ENCODE results near the gene CD48.
"Not testable (repeated sequence)": the region's sequence is repeated elsewhere in the genome, so short reads cannot be mapped to it uniquely, and the experiment has no call there.

Gene CD48

DNA sequence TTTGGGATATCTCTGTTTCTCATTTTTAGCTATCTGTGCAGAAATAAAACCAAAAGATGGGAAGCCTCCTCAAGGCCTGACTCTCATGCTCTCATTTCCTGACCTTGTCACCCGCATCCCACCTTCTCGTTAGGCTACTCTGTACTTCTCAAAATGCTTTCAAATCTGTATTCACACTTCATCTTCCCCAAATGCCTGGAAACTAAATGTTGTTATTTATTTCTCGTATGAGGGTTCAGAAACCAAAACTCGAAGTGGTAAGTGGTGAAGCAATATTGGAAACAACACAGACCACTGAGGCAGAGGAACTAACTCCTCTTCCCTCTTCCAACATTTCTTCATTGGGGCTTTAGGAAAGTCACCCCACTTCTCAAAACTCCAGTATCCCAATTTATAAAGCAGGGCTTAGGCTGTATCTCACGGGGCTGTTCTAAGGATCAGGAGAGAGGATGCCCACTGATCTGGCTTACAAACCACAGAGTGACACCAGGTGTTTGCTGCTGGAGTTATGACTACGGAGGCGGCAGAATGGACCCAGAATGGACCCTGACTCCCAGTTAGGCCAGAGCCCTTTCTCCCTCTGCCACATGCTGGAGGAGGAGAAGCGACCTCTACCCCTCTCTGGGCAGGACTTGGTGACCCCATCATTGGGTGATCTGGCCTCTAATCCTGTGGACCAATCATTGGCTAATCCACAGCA, 31.0 kb upstream of the CD48 start:
- in situ Hi-C loops (cut with HindIII; ENCODE audit: low sequenced_read_pairs), result no loop called here

DNA sequence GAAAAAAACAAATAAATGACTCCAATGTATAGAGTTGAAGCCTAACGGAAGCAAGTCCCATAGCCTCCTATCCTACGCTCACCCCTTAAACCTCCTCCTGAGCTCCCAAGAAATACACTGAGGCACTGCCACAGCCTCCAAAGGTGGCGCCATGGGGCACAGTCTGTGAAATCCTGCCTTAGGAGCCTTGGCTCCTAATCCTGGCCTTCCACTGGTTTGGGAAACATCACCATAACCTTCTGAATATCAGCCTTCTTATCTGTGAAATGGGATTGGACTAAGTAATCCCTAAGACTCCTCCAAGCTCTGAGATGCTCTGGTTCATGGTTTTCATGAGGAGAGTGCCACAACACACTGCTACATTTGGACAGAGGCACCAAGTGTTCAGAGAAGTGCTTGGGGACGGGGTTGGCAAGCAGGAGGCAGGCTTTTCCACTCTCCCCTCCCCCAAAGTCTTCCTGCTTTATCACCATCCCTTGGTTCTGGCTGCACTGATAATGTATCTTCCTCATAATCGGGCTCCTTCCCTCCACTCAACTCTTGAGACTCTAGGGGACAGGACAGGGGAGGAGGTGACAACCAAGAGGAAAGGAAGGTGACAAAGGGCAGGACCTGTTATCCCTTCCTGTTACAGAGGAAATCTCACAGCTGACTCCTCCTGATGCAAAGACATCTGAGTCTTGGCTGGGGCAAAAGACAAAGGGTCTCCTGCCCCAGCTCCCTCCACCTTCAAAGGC, 30.2 kb upstream of the CD48 start:
- in situ Hi-C loops (cut with HindIII; ENCODE audit: low sequenced_read_pairs), result no loop called here

DNA sequence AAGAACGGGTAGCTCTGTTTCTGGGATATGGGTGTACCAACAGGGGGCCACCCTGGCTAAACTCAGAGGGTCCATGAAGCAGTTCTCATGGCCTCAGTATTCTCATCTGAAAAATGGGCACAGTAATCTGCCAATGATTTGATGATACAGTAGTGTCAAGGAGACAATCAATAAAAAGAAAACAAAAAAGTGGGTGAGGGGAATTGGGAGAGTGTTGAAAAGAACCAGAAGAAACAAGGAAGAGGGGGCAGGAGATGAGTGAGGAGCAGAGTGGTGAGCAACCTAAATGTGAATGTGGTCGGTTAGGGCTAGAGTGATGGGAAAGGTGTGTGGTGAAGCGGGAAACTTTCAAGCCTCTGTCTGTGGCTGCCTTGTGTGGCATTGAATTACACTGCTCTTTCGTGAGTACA, 29.5 kb upstream of the CD48 start:
- in situ Hi-C loops (cut with HindIII; ENCODE audit: low sequenced_read_pairs), result no loop called here

DNA sequence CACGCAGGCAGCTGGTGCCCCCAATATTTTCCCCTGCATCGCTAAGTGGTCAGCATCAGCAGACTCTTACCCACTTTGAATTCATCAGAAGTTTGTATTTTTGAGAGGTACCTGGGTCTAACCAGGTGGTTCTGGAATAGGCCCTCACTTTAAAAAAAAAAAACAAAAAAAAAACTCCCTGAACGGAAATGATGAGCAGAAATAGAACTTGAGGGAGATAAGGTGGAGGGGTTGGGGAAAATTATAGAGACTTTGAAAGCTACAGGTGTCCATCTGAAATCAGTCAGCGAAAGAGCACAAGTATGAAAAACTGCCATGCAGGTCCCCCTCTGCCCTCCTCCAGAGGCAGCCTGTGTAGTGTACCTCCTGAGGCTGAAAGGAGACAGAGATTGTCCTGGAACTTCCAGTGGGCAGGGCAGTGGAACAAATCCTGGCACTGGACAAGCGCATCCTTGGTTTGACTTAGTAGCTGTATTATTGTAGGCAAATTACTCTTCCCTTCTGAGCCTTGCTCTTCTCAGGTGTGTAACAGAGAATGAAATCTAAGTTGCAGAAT, 28.6 kb upstream of the CD48 start:
- in situ Hi-C loops (cut with HindIII; ENCODE audit: low sequenced_read_pairs), result no loop called here

DNA sequence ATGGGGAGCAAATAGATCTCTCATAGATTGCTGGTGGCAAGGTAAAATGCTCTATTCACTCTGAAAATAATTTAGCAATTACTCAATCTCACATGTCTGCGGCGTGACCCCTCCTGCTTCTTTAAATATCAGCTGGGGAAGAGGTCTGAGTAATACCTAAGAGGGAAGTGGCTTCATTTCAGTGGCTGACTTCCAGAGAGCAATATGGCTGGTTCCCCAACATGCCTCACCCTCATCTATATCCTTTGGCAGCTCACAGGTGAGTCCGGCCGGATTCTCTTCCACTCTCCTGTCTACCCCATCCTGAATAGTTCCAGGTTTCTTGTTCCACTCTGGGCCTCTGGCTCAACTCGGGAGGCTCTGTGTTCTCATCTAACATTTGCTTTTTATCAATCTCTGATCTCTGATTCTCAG, 27.5 kb upstream of the CD48 start, which contains the start of gene SLAMF7:
SLAMF7 (plus strand) TSS at position 150 of the 414 bp plus-strand sequence; CDS start at position 205, 55 bp downstream.
- in situ Hi-C loops (cut with HindIII; ENCODE audit: low sequenced_read_pairs), result no loop called here

DNA sequence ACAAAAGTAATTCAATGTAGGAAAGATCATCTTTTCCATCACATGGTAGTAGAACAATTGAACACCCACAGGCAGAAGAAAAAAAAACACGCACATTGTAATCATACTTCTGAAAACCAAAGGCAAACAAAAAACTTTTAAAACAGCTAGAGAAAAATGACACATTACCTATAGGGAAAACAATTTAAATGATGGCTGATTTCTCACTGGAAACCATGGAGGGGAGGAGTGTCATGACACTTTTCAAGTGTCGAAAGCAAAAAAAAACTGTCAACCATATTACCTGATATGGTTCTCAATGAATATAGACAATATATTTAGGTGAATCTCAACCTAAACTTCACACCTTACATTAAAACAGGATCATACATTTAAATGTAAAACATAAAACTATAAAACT, 26.6 kb upstream of the CD48 start:
- in situ Hi-C loops (cut with HindIII; ENCODE audit: low sequenced_read_pairs), result no loop called here

DNA sequence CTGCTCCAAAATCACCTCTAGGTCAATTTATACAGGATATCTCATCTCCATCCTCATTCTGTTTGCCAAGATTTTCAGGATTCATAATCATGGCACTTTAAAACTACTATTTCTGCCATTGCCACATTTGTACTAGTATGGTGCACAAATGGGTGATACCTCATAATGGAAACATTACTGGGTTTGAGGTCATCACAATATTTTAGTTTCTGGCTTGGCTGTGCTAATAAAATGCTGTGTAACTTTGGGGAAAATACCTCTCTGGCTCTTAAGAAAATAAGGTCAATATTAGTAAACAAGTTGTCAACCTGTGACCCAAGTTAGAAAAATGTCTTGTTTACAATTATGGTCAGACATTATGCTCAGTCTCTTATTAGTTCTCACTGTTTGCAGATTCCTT, 22.7 kb upstream of the CD48 start:
- in situ Hi-C loops (cut with HindIII; ENCODE audit: low sequenced_read_pairs), result no loop called here

DNA sequence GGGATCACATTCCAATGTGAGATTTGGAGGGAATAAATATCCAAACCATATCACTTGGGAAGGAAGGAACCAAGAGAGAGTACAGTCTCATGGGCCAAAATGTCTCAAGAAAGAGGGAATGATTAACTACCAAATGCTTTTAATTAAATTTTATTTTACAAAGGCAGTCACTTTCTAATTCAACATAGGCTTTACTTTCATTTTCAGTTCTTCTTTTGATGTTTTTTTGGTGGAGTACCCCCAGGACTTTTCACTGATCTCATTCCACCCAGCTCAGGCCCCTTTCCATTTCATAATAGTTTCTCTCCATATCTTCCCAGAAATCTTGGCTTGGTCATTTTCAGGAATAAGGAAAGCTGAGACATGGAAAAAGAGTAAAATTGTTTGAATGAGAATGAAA, 22.3 kb upstream of the CD48 start:
- in situ Hi-C loops (cut with HindIII; ENCODE audit: low sequenced_read_pairs), result no loop called here

DNA sequence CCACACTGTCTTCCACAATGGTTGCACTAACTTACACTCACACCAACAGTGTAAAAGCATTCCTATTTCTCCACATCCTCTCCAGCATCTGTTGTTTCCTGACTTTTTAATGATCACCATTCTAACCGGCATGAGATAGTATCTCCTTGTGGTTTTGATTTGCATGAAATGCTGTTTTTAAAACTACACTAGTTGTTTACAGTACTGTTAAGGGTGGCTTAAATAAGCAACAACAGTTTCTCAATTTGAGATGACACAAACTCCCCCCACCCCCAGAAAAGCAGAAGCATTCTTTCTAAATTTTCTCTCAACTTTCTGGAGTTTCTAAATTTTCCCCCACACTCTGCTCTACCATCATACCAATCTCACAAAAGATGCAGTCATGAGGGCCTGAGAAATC, 20.4 kb upstream of the CD48 start:
- in situ Hi-C loops (cut with HindIII; ENCODE audit: low sequenced_read_pairs), result no loop called here

DNA sequence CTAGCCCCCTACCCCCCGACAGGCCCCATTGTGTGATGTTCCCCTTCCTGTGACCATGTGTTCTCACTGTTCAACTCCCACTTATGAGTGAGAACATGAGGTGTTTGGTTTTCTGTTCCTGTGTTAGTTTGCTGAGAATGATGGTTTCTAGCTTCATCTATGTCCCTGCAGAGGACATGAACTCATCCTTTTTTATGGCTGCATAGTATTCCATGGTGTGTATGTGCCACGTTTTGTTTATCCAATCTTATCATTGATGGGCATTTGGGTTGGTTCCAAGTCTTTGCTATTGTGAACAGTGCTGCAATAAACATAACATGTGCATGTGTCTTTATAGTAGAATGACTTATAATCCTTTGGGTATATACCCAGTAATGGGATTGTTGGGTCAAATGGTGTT, 19.9 kb upstream of the CD48 start:
- in situ Hi-C loops (cut with HindIII; ENCODE audit: low sequenced_read_pairs), result not testable (repeated sequence)

DNA sequence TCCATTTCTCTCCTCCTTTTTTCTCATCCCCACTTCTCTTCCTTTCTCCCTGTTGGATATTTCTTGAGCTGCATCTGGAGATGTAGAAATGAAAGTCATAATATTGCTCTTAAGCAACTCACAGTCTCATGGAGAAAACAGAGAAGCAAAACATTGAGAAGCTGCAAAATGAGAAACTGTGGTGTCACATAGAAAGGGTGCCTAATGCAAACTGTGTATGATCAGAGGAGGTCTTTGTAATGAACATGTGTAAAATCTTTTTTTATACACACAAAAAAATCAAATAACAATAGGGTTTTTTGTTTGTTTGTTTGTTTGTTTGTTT, 15.7 kb upstream of the CD48 start:
- in situ Hi-C loops (cut with HindIII; ENCODE audit: low sequenced_read_pairs), result no loop called here

DNA sequence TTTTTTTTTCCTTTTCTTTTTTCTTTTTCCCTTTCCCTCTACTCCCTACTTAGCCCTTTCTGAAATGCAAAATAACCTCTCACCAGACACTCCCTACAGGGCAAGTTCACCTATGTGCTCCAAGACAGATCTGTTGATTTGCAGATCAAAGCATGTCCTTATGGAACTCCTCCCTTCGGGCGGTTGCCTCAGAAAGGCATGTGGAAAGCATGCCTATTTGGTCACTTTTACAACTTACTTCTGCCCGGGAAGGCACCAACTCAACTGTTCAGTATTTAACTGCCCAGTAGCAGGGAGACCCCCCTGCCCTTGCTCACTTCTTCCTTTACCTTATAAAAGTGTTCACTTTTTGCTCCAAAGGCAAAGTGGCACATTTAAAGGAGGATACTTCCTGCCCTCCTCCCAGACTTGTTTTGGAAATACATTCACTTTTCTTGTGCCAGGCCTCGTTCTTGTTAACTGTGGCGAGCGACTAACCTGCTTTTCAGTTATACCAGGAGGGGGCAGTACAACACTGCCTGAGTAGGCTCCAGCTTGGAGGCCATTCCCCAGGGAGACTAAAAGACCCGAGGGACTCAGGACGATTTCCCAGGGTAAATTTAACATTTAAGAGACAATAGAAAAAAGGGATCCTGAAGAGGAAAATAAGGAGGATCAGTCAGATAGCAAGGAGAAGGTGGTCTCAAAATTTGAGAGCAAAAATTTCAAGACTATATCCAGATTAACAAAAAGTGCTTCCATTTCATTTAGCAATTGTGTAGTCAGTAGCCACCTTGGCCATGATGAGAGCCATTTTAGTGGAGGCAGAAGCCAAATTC, 15.1 kb upstream of the CD48 start:
- in situ Hi-C loops (cut with HindIII; ENCODE audit: low sequenced_read_pairs), result no loop called here

DNA sequence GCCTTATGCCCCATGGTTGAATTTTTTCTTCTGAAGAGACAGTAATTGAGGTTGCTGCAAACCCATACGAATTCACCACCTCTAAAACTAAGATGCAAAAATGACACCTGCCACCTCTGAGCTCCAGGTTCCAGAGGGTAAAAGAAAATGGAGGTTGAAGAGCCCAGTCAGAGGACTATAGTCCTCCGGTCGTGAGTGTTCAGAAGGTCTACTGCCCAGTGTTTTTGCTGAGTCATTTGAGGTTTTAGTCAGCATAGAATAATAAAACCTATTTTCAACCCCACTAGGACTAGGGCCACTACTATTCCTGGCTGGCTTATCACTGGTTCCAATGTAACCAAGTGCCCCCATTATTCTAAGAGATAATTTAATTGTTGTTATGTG, 14.5 kb upstream of the CD48 start:
- in situ Hi-C loops (cut with HindIII; ENCODE audit: low sequenced_read_pairs), result no loop called here

DNA sequence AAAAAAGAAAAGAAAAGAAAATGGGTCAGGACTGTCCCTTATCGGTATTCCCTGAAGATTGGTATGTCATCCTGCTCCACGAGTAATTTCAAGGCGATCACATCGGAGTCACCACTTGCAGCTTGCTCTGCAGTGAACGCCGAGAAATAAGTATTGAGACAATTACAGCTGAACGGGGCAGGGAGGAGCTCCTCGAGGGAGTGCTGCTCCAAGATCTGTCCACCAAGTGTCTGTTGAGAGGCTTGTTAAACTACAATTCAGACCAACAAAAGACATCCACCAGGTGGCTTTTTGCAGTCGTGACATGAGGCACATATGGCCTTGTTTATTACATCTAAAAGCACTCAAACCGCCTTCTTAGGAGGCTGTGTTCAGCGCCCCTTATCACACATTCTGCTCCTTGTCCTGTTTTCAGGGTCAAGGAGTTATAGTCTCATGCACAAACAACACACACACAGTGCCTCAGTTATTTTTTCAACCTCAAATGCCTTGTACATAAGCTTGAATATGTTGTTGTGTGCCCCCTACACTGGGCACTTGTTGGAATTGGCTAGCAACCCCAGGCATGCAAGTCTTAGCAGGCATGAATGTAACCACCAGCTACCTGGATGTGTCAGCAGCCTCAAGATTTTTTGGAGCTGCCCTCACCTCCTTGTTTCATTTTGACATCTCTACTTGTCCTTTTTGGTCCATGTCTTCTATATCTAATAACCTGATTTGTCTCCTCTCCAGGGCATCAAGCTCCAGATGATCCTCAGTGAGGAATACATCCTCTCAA, 13.0 kb upstream of the CD48 start:
- in situ Hi-C loops (cut with HindIII; ENCODE audit: low sequenced_read_pairs), result no loop called here

DNA sequence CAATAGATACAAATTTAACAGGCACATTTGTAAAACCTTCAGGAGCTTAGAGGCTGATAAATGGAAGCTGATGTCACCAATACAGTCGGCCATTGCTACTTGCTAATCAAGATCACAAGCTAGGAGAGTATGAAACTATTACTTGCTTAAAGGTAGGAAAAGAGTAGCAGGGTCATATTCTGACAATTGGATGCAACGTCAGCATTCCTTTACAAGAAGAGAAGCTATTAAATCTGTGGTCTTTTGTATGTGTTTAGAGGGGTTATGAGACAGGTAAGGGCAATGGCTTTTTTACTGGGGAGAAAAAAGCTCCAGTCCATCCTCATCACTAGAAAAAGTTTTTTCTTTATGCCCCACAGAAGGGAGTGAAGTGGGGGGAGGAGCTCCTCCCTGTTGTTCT, 11.7 kb upstream of the CD48 start:
- in situ Hi-C loops (cut with HindIII; ENCODE audit: low sequenced_read_pairs), result no loop called here

DNA sequence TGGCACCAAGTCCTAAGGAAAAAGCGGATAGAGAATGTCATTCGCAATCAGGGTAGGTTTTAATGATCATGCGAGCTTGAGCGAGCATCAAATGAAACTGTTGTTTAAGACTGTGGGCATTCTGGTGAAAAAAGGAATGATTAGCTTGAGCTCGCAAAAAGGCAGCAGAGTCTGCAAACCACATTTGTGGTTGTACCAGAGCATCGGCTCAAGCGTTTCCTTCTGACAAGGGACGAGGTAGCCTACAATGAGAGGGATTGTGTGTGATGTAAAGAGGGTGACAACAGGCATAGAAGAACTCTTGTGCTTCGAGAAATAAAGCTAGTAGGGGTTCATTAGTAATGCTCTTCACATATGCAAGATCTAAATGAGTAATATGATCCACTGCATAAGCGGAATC, 11.1 kb upstream of the CD48 start:
- in situ Hi-C loops (cut with HindIII; ENCODE audit: low sequenced_read_pairs), result no loop called here

DNA sequence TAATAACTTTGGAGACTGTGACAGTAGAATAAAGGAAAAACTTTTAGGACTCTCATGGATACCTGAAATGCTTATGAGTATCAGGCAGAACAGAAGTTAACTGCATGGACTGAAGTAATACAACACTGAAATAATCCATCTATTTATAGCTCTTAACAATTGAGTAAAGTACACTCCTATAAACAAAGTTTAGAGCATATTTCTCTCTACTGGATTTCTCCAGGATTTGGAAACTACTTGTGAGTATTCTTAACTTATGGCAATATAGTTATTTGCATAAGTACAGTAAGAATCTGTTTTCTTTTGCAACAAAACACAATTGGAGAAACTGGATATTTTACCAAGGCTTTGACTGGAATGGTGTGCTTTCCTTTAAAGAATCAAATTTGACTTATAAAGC, 9.9 kb upstream of the CD48 start:
- in situ Hi-C loops (cut with HindIII; ENCODE audit: low sequenced_read_pairs), result no loop called here

DNA sequence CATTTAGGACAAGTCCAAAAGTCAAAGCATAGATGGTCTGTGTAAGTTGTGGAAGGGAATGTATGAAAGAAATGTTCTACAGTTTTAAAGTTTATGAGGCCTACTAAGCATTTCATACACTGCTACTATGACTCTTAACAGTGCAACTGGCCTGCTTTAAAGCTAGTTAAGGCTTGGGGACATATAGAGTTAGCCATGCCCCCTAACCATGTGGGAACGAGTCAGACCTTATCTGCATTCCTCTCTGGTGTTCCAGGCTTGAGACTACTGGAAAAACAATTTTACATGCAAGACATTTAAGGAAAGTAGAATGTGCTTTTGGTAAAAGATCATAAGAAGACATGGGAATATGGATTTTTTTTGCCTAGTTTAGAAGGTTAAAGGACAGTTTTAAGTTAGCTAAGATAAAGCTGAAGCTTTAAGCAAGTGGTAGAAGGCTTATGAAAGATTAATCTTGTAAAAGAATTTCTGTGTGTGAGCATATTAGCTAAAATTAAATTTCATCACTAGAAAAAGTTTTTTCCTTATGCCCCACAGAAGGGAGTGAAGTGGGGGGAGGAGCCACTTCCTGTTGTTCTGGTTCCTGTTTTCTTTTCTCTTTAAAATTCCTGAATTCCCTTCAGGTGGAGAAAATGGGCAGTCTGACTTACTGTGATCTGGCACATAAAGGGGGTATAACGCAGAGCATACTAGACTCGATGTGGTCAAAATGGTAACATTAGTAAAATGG, 8.9 kb upstream of the CD48 start:
- in situ Hi-C loops (cut with HindIII; ENCODE audit: low sequenced_read_pairs), result no loop called here

DNA sequence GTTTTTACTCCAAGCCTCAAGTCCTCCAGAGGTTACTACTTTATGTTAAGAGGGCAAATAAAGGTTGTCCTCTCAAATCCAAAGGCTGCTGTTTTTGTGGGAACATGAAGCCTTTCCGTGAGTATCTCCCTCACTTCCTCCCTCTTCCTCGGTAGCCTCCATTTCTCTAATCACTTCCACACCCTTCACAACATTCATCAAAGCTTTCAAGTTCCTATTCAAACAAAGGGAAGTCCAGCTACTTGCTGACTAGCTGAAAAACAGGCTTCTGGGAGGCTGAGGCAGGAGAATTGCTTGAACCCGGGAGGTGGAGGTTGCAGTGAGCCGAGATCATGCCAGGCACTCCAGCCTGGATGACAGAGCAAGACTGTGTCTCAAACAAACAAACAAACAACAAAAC, 6.6 kb upstream of the CD48 start:
- in situ Hi-C loops (cut with HindIII; ENCODE audit: low sequenced_read_pairs), result no loop called here

DNA sequence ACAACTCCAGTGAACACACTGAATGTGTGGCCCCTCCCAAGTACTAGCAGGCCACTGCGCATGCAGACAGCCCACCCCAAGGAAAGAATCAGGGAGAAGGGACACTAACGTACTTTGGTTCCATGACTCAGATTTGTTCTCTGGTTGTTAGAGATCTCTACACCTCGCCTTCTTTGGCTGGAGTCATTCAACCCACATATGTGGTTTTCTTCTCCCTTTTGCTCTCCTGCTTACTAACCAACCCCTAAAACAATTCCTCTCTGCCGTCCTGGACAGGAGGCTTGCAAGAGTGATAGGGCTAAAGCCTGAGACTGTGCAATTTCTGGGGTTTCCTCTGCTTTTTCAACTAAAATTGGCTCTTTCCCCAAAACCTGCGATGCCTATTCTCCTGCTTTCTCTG, 5.7 kb upstream of the CD48 start:
- in situ Hi-C loops (cut with HindIII; ENCODE audit: low sequenced_read_pairs), result no loop called here
